Endodermal cell (in vitro differentiated cells): ENCODE measurements around the gene MSTO1. TPM values are rescaled to one million over a fixed set of nuclear protein-coding genes. Genes with fewer than 3 reads are reported as not detected.
"Not testable (repeated sequence)": the region's sequence is repeated elsewhere in the genome, so short reads cannot be mapped to it uniquely, and the experiment has no call there.

Source experiments
- DNase-seq: peaks from one replicate; pipeline ENCODE4 v3.0.0-alpha.2; 2017
- H3K27ac ChIP-seq: 2 replicates; pipeline ENCODE4 v1.5.1; 2013; ENCODE audit warnings: mild to moderate bottlenecking, low read depth, low read length, moderate library complexity
- H3K27me3 ChIP-seq: 2 replicates; pipeline ENCODE4 v1.6.1; 2013; ENCODE audit warnings: mild to moderate bottlenecking, low read length, moderate library complexity; ENCODE audit not compliant: insufficient read depth, control insufficient read depth, poor library complexity, severe bottlenecking
- H3K36me3 ChIP-seq: 2 replicates; pipeline ENCODE4 v1.7.0; 2013; ENCODE audit warnings: mild to moderate bottlenecking, low read length, moderate library complexity; ENCODE audit not compliant: control insufficient read depth, insufficient read depth
- H3K4me1 ChIP-seq: one replicate; pipeline ENCODE4 v1.7.0; 2013; ENCODE audit warnings: low read length; ENCODE audit not compliant: control insufficient read depth, insufficient read depth
- H3K4me3 ChIP-seq: 2 replicates; pipeline ENCODE4 v1.5.1; 2013; ENCODE audit warnings: mild to moderate bottlenecking, low read length, moderate library complexity
- H3K9ac ChIP-seq: 2 replicates; pipeline ENCODE4 v1.6.1; 2013; ENCODE audit warnings: mild to moderate bottlenecking, low read length, moderate library complexity; ENCODE audit not compliant: poor library complexity, severe bottlenecking; ENCODE audit errors: extremely low read depth
- H3K9me3 ChIP-seq: 2 replicates; pipeline ENCODE4 v1.6.1; 2013; ENCODE audit warnings: mild to moderate bottlenecking, low read length, moderate library complexity; ENCODE audit not compliant: control insufficient read depth
- H3K27ac Mint-ChIP-seq: 2 replicates; pipeline ENCODE4 v1.8.0; 2020; ENCODE audit warnings: mixed read lengths
- H3K27me3 Mint-ChIP-seq: 2 replicates; pipeline ENCODE4 v1.8.0; 2021; ENCODE audit warnings: mild to moderate bottlenecking, mixed read lengths; ENCODE audit not compliant: insufficient read depth
- H3K36me3 Mint-ChIP-seq: 2 replicates; pipeline ENCODE4 v1.8.0; 2020; ENCODE audit warnings: low read depth, mixed read lengths
- H3K4me1 Mint-ChIP-seq: 2 replicates; pipeline ENCODE4 v1.8.0; 2020; ENCODE audit warnings: mixed read lengths
- H3K4me3 Mint-ChIP-seq: 2 replicates; pipeline ENCODE4 v1.8.0; 2020; ENCODE audit warnings: mild to moderate bottlenecking, moderate library complexity, mixed read lengths
- H3K9me3 Mint-ChIP-seq: 2 replicates; pipeline ENCODE4 v1.8.0; 2020; ENCODE audit warnings: mild to moderate bottlenecking, mixed read lengths
- CTCF ChIP-seq: fragments of 200-600 bp; sonication (generic); conservative IDR thresholded peaks from 2 replicates; pipeline ENCODE4 v1.5.0; 2021; ENCODE audit warnings: antibody characterized with exemption, mild to moderate bottlenecking
- WGBS, 2 experiments: methylation state at CpG; one replicate each; pipeline versions ENCODE4 v1.1.5 to v1.1.7; 2013; ENCODE audit warnings: missing lambda C conversion rate in 2 of 2, mixed read lengths in 1 of 2; ENCODE audit not compliant: insufficient coverage in 1 of 2, insufficient read length in 1 of 2; 5-methylcytosine and 5-hydroxymethylcytosine counted together
- total RNA-seq, 2 donors: library from RNA; stranded (reverse); fragmentation: NEBNext Ultra II Directional in 1 of 2; extraction: Animal tissue kit (Norgen Biotek cat#: 25700) in 1 of 2; gene quantifications; 2 replicates in 1 of 2; 3 replicates in 1 of 2; pipeline ENCODE4 v1.2.1, GENCODE V29; 2021

The MSTO1 gene
- total RNA-seq, 2 donors from 2014 or later, result 57.0 to 74.7 TPM

- Mint-ChIP-seq H3K4me1 (no peaks in the 10 kb centered on the region), H3K36me3 (peaks cover 41% of the 10 kb centered on the region), H3K4me3 (no peak overlapping the region), H3K27me3 (peaks cover 2% of the 10 kb centered on the region), H3K27ac (no peak overlapping the region), H3K9me3 (no peaks in the 10 kb centered on the region)
- Histone ChIP-seq H3K27ac (no peak overlapping the region), H3K9me3 (no peaks in the 10 kb centered on the region), H3K4me1 (no peaks in the 10 kb centered on the region), H3K36me3 (peaks cover 33% of the 10 kb centered on the region), H3K4me3 (no peak overlapping the region), H3K9ac (no peak overlapping the region), H3K27me3 (no peaks in the 10 kb centered on the region)
- 88 to 94% methylated on average over 2 of the region's 2 CpGs for WGBS, 2 experiments
- DNase-seq, result no peak
- no peak for TF ChIP-seq CTCF
Observed at GRCh38 chr1:155657463-155657862, 47.4 kb downstream of the MSTO1 start.

- peaks cover 67% of the 10 kb centered on the region for H3K36me3 ChIP-seq
- WGBS, 2 experiments, result 100% methylated on average over 1 of the region's 4 CpGs; no CpG with 5 or more reads in 1 of the 2 experiments
Observed at GRCh38 chr1:155661239-155661638, 51.2 kb downstream of the MSTO1 start.

More at GRCh38 chr1:155661239-155661638, 51.2 kb downstream of the MSTO1 start:
- H3K36me3 Mint-ChIP-seq, result peaks cover 70% of the 10 kb centered on the region
- not testable (repeated sequence) for H3K27ac ChIP-seq, H3K9me3 ChIP-seq, H3K4me3 Mint-ChIP-seq, H3K9ac ChIP-seq, H3K4me1 Mint-ChIP-seq, H3K27me3 ChIP-seq, DNase-seq, H3K27ac Mint-ChIP-seq, H3K4me3 ChIP-seq, H3K4me1 ChIP-seq, H3K9me3 Mint-ChIP-seq, H3K27me3 Mint-ChIP-seq

Other genes starting within 250 kb of the MSTO1 start
- gene ASH1L, start 47.4 kb upstream of the MSTO1 start, total RNA-seq, result 10 to 100 TPM; 34.5 to 37.0 TPM
- gene YY1AP1, start 78.6 kb downstream of the MSTO1 start, total RNA-seq, result 10 to 100 TPM; 44.2 to 45.8 TPM
- 100 to 1,000 TPM; 107 to 112 TPM for gene DAP3, start 78.9 kb downstream of the MSTO1 start, total RNA-seq
- gene GON4L, start 247.0 kb downstream of the MSTO1 start, total RNA-seq, result 10 to 100 TPM; 62.7 to 64.6 TPM
- gene SYT11, start 249.3 kb downstream of the MSTO1 start, total RNA-seq, result 1 to 10 TPM in 1 of 2 donors, under 1 TPM in 1; 0.40 to 5.0 TPM